A673 (cell line): Measurements from ENCODE around the gene GPR84.

Experiments used
- CTCF ChIP-seq: fragments of 300-800, 200-600 bp; sonication (generic); conservative IDR thresholded peaks from 2 replicates; pipeline ENCODE4 v1.5.1; 2017; ENCODE audit warnings: low read depth, mild to moderate bottlenecking, antibody characterized with exemption, low read length, moderate library complexity, mixed read lengths
- EZH2 ChIP-seq: fragments of 200-600 bp; sonication (generic); IDR thresholded peaks from 2 replicates; pipeline ENCODE4 v1.6.1; 2017; ENCODE audit warnings: borderline replicate concordance, low read depth, mild to moderate bottlenecking, mixed read lengths, antibody characterized with exemption, low read length; ENCODE audit not compliant: poor library complexity, severe bottlenecking

- TF ChIP-seq EZH2 (no peak), CTCF (no peak)
These were observed 15.2 kb downstream of the GPR84 start for GRCh38 chr12:54349036-54349435.
